HCT116 (cell line): ENCODE measurements around the gene GBE1. TPM values are rescaled to one million over a fixed set of nuclear protein-coding genes. Genes with fewer than 3 reads are reported as not detected.

ENCODE experiments used
- ATAC-seq: fragments of 200-7000 bp; cut with Tn5 transposase; 2 replicates; pipeline ENCODE4 v1.9.1; 2020; ENCODE audit warnings: mild to moderate bottlenecking, moderate library complexity
- BruUV-seq: library from RNA; stranded (reverse); fragments of 400-500 nt; replicated peaks from 2 replicates; lab custom pipeline; 2021; lab: Mats Ljungman, UMichigan
- CTCF ChIA-PET: fragments of 300-600 bp; sonication (Branson Sonifier 250); formaldehyde crosslinking; loops from one replicate; lab custom pipeline; 2021; ENCODE audit warnings: antibody characterized with exemption; lab: Charles Lee
- POLR2A ChIA-PET: fragments of 300-600, 350-600 bp; sonication (Branson Sonifier 250); formaldehyde crosslinking; loops from one replicate; lab custom pipeline; 2021; ENCODE audit warnings: antibody characterized with exemption; lab: Charles Lee
- RAD21 ChIA-PET, 2 experiments: fragments of 300-600 bp; sonication (Branson Sonifier 250); formaldehyde crosslinking; loops; one replicate each; lab custom pipeline; 2023; ENCODE audit warnings: low total read pairs in 2 of 2; ENCODE audit not compliant: uncharacterized antibody in 2 of 2, unreplicated experiment in 2 of 2, low non-redundant PET in 1 of 2; lab: Charles Lee
- DNase-seq: peaks from one replicate; pipeline ENCODE4 v3.0.0-alpha.2; 2010; ENCODE audit warnings: low read depth, low spot score
- H2AFZ ChIP-seq: fragments of 200-600 bp; shearing (Covaris generic), sonication (generic); 2 replicates; pipeline ENCODE4 v1.6.1; 2017; ENCODE audit warnings: low read depth, mixed run types, mixed read lengths, antibody characterized with exemption, low read length; ENCODE audit not compliant: poor library complexity, severe bottlenecking
- H3K27ac ChIP-seq: 2 replicates; pipeline ENCODE4 v1.5.1; 2012; ENCODE audit warnings: low read depth, low read length
- H3K27me3 ChIP-seq: fragments of 200-600 bp; sonication (generic); 2 replicates; pipeline ENCODE4 v1.6.1; 2016; ENCODE audit warnings: mixed run types, low read length, mixed read lengths; ENCODE audit not compliant: insufficient read depth
- H3K36me3 ChIP-seq, 2 experiments: fragments of 200-500 bp in 1 of 2; fragments of 200-600 bp in 1 of 2; sonication (Bioruptor generic) in 1 of 2; sonication (generic) in 1 of 2; 2 replicates each; pipeline versions ENCODE4 v1.5.1 to v1.6.1; 2014 to 2016; ENCODE audit warnings: low read length in 2 of 2, inconsistent platforms in 1 of 2, mixed read lengths in 1 of 2, mixed run types in 1 of 2; ENCODE audit not compliant: insufficient read depth in 2 of 2, control insufficient read depth in 1 of 2
- H3K4me1 ChIP-seq, 2 experiments: fragments of 200-600 bp in 1 of 2; sonication (generic) in 1 of 2; 2 replicates each; pipeline versions ENCODE4 v1.5.1 to v1.6.1; 2012 to 2017; ENCODE audit warnings: low read length in 2 of 2, inconsistent platforms in 1 of 2, mild to moderate bottlenecking in 1 of 2, mixed read lengths in 1 of 2, mixed run types in 1 of 2, moderate library complexity in 1 of 2; ENCODE audit not compliant: insufficient read depth in 2 of 2, control insufficient read depth in 1 of 2
- H3K4me2 ChIP-seq: fragments of 200-600 bp; sonication (generic); 2 replicates; pipeline ENCODE4 v1.6.1; 2017; ENCODE audit warnings: mixed run types, low read length, mixed read lengths
- H3K4me3 ChIP-seq, 2 experiments: fragments of 200-600 bp in 1 of 2; sonication (generic) in 1 of 2; replicated peaks in 1 of 2; 2 replicates each; pipeline ENCODE4 v1.5.1; 2011 to 2016; ENCODE audit warnings: low read length in 2 of 2, control low read depth in 1 of 2, low read depth in 1 of 2, mild to moderate bottlenecking in 1 of 2, mixed read lengths in 1 of 2, mixed run types in 1 of 2
- H3K79me2 ChIP-seq: fragments of 200-600 bp; sonication (generic); 2 replicates; pipeline ENCODE4 v1.6.1; 2017; ENCODE audit warnings: mild to moderate bottlenecking, mixed run types, low read length, moderate library complexity, mixed read lengths; ENCODE audit not compliant: insufficient read depth
- H3K9ac ChIP-seq: fragments of 200-600 bp; sonication (generic); 2 replicates; pipeline ENCODE4 v1.6.1; 2016; ENCODE audit warnings: low read length, mixed read lengths
- H3K9me2 ChIP-seq: fragments of 200-600 bp; sonication (generic), shearing (Covaris generic); 2 replicates; pipeline ENCODE4 v1.6.1; 2017; ENCODE audit warnings: mixed run types, mild to moderate bottlenecking, moderate library complexity; ENCODE audit not compliant: insufficient read depth
- H3K9me3 ChIP-seq, 2 experiments: fragments of 200-500 bp in 1 of 2; fragments of 200-600 bp in 1 of 2; sonication (Bioruptor generic) in 1 of 2; sonication (generic) in 1 of 2; 2 replicates each; pipeline ENCODE4 v1.6.1; 2014 to 2017; ENCODE audit warnings: low read length in 2 of 2, mixed read lengths in 2 of 2, inconsistent platforms in 1 of 2, low read depth in 1 of 2, mild to moderate bottlenecking in 1 of 2, mixed run types in 1 of 2, moderate library complexity in 1 of 2; ENCODE audit not compliant: control insufficient read depth in 1 of 2, insufficient read depth in 1 of 2
- H4K20me1 ChIP-seq: fragments of 200-600 bp; sonication (generic), shearing (Covaris generic); 2 replicates; pipeline ENCODE4 v1.6.1; 2017; ENCODE audit warnings: mixed run types, mild to moderate bottlenecking, moderate library complexity; ENCODE audit not compliant: insufficient read depth
- CBX3 ChIP-seq: IDR thresholded peaks from 2 replicates; pipeline ENCODE4 v1.6.1; 2012; ENCODE audit warnings: low read depth
- CEBPB ChIP-seq: IDR thresholded peaks from 2 replicates; pipeline ENCODE4 v1.6.1; 2012; ENCODE audit warnings: low read depth
- EGR1 ChIP-seq: IDR thresholded peaks from 2 replicates; pipeline ENCODE4 v1.6.1; 2012; ENCODE audit warnings: low read depth
- ELF1 ChIP-seq: IDR thresholded peaks from 2 replicates; pipeline ENCODE4 v1.6.1; 2012; ENCODE audit warnings: low read depth, borderline replicate concordance
- EZH2 ChIP-seq: fragments of 200-600 bp; sonication (generic); IDR thresholded peaks from 2 replicates; pipeline ENCODE4 v1.6.1; 2017; ENCODE audit warnings: antibody characterized with exemption, mixed run types
- EZH2phosphoT487 ChIP-seq: fragments of 200-600 bp; IDR thresholded peaks from 2 replicates; pipeline ENCODE4 v1.6.1; 2018; ENCODE audit warnings: antibody characterized with exemption, borderline replicate concordance
- FOSL1 ChIP-seq: IDR thresholded peaks from 2 replicates; pipeline ENCODE4 v1.6.1; 2012; ENCODE audit warnings: low read depth
- POLR2A ChIP-seq: IDR thresholded peaks from 2 replicates; pipeline ENCODE4 v1.7.0; 2011; ENCODE audit warnings: borderline replicate concordance; ENCODE audit not compliant: insufficient read depth, insufficient read length; ENCODE audit errors: extremely low read depth
- POLR2AphosphoS5 ChIP-seq: IDR thresholded peaks from 2 replicates; pipeline ENCODE4 v1.6.1; 2011; ENCODE audit warnings: mild to moderate bottlenecking, low read depth, low read length, moderate library complexity
- REST ChIP-seq: IDR thresholded peaks from 2 replicates; pipeline ENCODE4 v1.6.1; 2012; ENCODE audit warnings: low read depth
- SIN3A ChIP-seq: IDR thresholded peaks from 2 replicates; pipeline ENCODE4 v1.6.1; 2012; ENCODE audit warnings: low read depth
- SP1 ChIP-seq: IDR thresholded peaks from 2 replicates; pipeline ENCODE4 v1.6.1; 2012; ENCODE audit warnings: low read depth
- intact Hi-C: fragments of 100-400 bp; cut with micrococcal nuclease; formaldehyde crosslinking; loops from 2 replicates; pipeline ENCODE4 v1.10.0; 2022
- total RNA-seq: library from RNA; stranded (reverse); gene quantifications from one replicate; pipeline ENCODE4 v1.2.1, GENCODE V29; 2021; ENCODE audit not compliant: unreplicated experiment
- TF ChIP-seq, protein P1 (sequence below): IDR thresholded peaks from 2 replicates; pipeline ENCODE4 v1.6.1; 2012
- TF ChIP-seq, protein P2 (sequence below), 3 experiments: fragments of 200-600 bp in 1 of 3; sonication (generic) in 1 of 3; IDR thresholded peaks in 2 of 3; conservative IDR thresholded peaks in 1 of 3; 2 replicates each; pipeline ENCODE4 v1.5.1; 2012 to 2017; ENCODE audit warnings: low read depth in 2 of 3, low read length in 2 of 3, antibody characterized with exemption in 1 of 3, borderline replicate concordance in 1 of 3, control low read depth in 1 of 3, mild to moderate bottlenecking in 1 of 3, mixed read lengths in 1 of 3, mixed run types in 1 of 3, moderate library complexity in 1 of 3; ENCODE audit not compliant: insufficient read depth in 1 of 3

GBE1 gene
- total RNA-seq, 1 experiment from 2014 or later = 27.7 TPM

GRCh38 chr3:81663114-81663513 is 98.3 kb downstream of the GBE1 start:
- TF ChIP-seq REST (no peak), EGR1 (no peak), SIN3A (no peak), SP1 (no peak), EZH2 (no peak), POLR2AphosphoS5 (no peak), CEBPB (no peak), EZH2phosphoT487 (no peak), ELF1 (no peak), POLR2A (no peak), CBX3 (no peak), FOSL1 (no peak)
- TF ChIP-seq, protein P1, sequence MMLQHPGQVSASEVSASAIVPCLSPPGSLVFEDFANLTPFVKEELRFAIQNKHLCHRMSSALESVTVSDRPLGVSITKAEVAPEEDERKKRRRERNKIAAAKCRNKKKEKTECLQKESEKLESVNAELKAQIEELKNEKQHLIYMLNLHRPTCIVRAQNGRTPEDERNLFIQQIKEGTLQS = no peak
- TF ChIP-seq, protein P2, sequence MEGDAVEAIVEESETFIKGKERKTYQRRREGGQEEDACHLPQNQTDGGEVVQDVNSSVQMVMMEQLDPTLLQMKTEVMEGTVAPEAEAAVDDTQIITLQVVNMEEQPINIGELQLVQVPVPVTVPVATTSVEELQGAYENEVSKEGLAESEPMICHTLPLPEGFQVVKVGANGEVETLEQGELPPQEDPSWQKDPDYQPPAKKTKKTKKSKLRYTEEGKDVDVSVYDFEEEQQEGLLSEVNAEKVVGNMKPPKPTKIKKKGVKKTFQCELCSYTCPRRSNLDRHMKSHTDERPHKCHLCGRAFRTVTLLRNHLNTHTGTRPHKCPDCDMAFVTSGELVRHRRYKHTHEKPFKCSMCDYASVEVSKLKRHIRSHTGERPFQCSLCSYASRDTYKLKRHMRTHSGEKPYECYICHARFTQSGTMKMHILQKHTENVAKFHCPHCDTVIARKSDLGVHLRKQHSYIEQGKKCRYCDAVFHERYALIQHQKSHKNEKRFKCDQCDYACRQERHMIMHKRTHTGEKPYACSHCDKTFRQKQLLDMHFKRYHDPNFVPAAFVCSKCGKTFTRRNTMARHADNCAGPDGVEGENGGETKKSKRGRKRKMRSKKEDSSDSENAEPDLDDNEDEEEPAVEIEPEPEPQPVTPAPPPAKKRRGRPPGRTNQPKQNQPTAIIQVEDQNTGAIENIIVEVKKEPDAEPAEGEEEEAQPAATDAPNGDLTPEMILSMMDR (IDR thresholded peaks at IDR 0.05 in 2 of 3, conservative IDR thresholded peaks at IDR 0.05 in 1 of 3; ENCODE audit: borderline replicate concordance in 1 of 3, insufficient read depth in 1 of 3, low read depth in 2 of 3, low read length in 2 of 3) = no peak

More at GRCh38 chr3:81663114-81663513, 98.3 kb downstream of the GBE1 start:
- intact Hi-C loops = loop anchor here (10.0 kb wide), 2 partner anchors 192 to 252 kb away; no protein-coding TSS in a partner anchor
- H3K9me3 ChIP-seq = no peaks in the 10 kb centered on the region
- H3K4me2 ChIP-seq = no peak overlapping the region
- ATAC-seq = no peak
- H3K27ac ChIP-seq = no peak overlapping the region
- BruUV-seq = no TSS peak
- no peak overlapping the region for H3K9ac ChIP-seq
- no peaks in the 10 kb centered on the region for H3K79me2 ChIP-seq
- RAD21 ChIA-PET = no interaction called here
- no peak overlapping the region for H2AFZ ChIP-seq
- H3K4me1 ChIP-seq = no peaks in the 10 kb centered on the region
- CTCF ChIA-PET = no interaction called here
- no peak overlapping the region for H3K4me3 ChIP-seq
- no peaks in the 10 kb centered on the region for H3K36me3 ChIP-seq
- H3K27me3 ChIP-seq = no peaks in the 10 kb centered on the region
- DNase-seq = no peak
- H3K9me2 ChIP-seq = no peaks in the 10 kb centered on the region
- POLR2A ChIA-PET = interaction anchor here (0.7 kb wide), 1 partner anchor 9 kb away, joined by 3 read pairs; no protein-coding TSS in a partner anchor
- no peaks in the 10 kb centered on the region for H4K20me1 ChIP-seq
